ENCODE measurements around the gene GEN1.

Gene GEN1

DNA sequence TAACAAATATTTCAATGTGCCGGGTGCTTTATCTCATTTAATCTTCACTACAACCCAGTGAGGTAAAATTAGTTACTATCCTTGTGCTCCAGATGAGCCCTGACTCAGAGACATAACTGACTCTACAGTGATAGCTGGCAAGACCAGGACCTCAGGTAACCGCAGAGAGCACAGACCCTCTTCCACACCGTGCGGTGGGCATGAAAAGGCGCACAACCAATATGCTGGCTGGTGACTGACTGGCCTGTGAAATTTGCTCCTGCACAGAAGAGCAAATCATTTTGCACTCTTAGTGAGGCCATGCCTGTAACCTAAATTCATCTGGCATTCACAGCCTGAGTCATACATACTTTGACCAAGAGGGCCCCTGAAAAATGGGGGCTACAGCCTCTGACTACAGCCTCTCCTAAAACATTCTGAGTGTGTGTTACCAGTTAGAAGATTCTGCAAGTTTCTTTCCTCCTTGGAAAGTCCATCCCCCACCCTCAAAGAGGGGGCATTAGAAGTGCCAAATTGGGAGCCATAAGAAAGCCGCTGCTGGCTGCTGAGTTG, 39.9 kb downstream of the GEN1 start:
- Histone ChIP-seq H3K9me2 (replicated peaks; ENCODE audit: control insufficient read depth, low read length) (no peaks in the 10 kb centered on the region), H3K36me3 (ENCODE audit: control insufficient read depth, low read length) (no peaks in the 10 kb centered on the region), H3K27ac (ENCODE audit: low read depth, low read length) (no peak overlapping the region), H3K4me2 (ENCODE audit: low read length) (no peak overlapping the region), H4K20me1 (ENCODE audit: control insufficient read depth, insufficient read depth, low read depth, low read length) (no peaks in the 10 kb centered on the region), H3K9me3 (ENCODE audit: control insufficient read depth, insufficient read depth, low read length) (no peaks in the 10 kb centered on the region), H3K4me1 (ENCODE audit: control insufficient read depth, low read length) (no peaks in the 10 kb centered on the region), H3F3A (ENCODE audit: control insufficient read depth, insufficient read depth) (no peaks in the 10 kb centered on the region), H3K79me2 (ENCODE audit: control insufficient read depth, low read length) (no peaks in the 10 kb centered on the region), H3K4me3 (ENCODE audit: low read length) (no peak overlapping the region), H3K27me3 (ENCODE audit: control insufficient read depth, low read length) (peaks cover 10% of the 10 kb centered on the region; the same call in 1 of the 2 replicates)
- TF ChIP-seq, protein P1, sequence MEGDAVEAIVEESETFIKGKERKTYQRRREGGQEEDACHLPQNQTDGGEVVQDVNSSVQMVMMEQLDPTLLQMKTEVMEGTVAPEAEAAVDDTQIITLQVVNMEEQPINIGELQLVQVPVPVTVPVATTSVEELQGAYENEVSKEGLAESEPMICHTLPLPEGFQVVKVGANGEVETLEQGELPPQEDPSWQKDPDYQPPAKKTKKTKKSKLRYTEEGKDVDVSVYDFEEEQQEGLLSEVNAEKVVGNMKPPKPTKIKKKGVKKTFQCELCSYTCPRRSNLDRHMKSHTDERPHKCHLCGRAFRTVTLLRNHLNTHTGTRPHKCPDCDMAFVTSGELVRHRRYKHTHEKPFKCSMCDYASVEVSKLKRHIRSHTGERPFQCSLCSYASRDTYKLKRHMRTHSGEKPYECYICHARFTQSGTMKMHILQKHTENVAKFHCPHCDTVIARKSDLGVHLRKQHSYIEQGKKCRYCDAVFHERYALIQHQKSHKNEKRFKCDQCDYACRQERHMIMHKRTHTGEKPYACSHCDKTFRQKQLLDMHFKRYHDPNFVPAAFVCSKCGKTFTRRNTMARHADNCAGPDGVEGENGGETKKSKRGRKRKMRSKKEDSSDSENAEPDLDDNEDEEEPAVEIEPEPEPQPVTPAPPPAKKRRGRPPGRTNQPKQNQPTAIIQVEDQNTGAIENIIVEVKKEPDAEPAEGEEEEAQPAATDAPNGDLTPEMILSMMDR (IDR thresholded peaks at IDR 0.05; ENCODE audit: low read depth, low read length, poor library complexity, severe bottlenecking), result no peak
- no peak for TF ChIP-seq EZH2phosphoT487 (IDR thresholded peaks at IDR 0.05; ENCODE audit: borderline replicate concordance, low read length)

DNA sequence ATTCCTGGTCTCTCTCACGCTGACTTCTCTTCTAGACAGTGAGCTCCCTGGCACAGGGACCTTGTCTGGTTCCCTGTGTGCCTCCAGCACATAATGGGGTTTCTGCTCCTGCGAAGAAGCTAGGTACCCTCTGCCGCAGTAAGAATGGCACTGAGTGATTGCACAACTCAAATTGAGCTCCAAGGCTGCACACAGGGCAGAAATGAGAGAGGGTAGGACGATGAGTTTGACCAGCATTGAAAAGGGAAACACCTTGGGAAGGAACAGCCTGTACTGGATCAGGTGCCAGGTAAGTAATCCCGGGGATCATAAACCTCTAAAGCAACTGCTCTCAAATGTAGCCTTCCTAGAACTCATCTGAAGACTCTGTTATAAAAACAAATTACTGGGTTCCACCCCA, 41.4 kb downstream of the GEN1 start:
- TF ChIP-seq, protein P1 (IDR thresholded peaks at IDR 0.05; ENCODE audit: low read depth, low read length, poor library complexity, severe bottlenecking), result no peak
- no peak for TF ChIP-seq EZH2phosphoT487 (IDR thresholded peaks at IDR 0.05; ENCODE audit: borderline replicate concordance, low read length)
- H3K4me3 ChIP-seq (ENCODE audit: low read length), result no peak overlapping the region
- no peaks in the 10 kb centered on the region for H3K36me3 ChIP-seq (ENCODE audit: control insufficient read depth, low read length)
- H3K27me3 ChIP-seq (ENCODE audit: control insufficient read depth, low read length), result peaks cover 10% of the 10 kb centered on the region; the same call in 1 of the 2 replicates
- no peaks in the 10 kb centered on the region for H3K9me3 ChIP-seq (ENCODE audit: control insufficient read depth, insufficient read depth, low read length)
- no peak overlapping the region for H3K27ac ChIP-seq (ENCODE audit: low read depth, low read length)
- no peaks in the 10 kb centered on the region for H3K79me2 ChIP-seq (ENCODE audit: control insufficient read depth, low read length)
- H4K20me1 ChIP-seq (ENCODE audit: control insufficient read depth, insufficient read depth, low read depth, low read length), result no peaks in the 10 kb centered on the region
- H3K4me2 ChIP-seq (ENCODE audit: low read length), result no peak overlapping the region
- no peaks in the 10 kb centered on the region for H3F3A ChIP-seq (ENCODE audit: control insufficient read depth, insufficient read depth)
- no peaks in the 10 kb centered on the region for H3K9me2 ChIP-seq (replicated peaks; ENCODE audit: control insufficient read depth, low read length)
- no peaks in the 10 kb centered on the region for H3K4me1 ChIP-seq (ENCODE audit: control insufficient read depth, low read length)

DNA sequence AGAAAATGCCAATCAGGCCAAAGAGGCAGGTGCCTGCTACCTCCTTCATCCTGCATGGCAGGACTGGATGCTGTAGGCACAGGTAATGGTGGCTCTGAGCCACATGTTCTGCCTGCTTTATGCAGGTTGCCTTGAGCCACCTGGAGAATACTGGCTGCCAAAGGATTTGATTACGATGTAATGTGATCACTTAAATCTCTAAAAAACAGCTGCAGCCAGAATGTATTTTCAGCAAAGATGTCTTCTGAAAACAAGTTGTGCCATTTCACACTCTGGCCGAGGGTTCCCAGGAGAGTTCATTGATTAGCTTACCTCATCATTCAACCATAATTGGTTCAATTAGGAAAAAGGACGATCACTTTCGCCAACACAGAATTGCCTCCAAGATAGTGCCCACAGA, 44.4 kb downstream of the GEN1 start:
- no peaks in the 10 kb centered on the region for H3K79me2 ChIP-seq (ENCODE audit: control insufficient read depth, low read length)
- no peak for TF ChIP-seq EZH2phosphoT487 (IDR thresholded peaks at IDR 0.05; ENCODE audit: borderline replicate concordance, low read length)
- TF ChIP-seq, protein P1 (IDR thresholded peaks at IDR 0.05; ENCODE audit: low read depth, low read length, poor library complexity, severe bottlenecking), result no peak
- H3K4me1 ChIP-seq (ENCODE audit: control insufficient read depth, low read length), result peaks cover 3% of the 10 kb centered on the region
- no peaks in the 10 kb centered on the region for H3F3A ChIP-seq (ENCODE audit: control insufficient read depth, insufficient read depth)
- H3K27me3 ChIP-seq (ENCODE audit: control insufficient read depth, low read length), result peaks cover 2% of the 10 kb centered on the region; the same call in 1 of the 2 replicates
- H3K4me3 ChIP-seq (ENCODE audit: low read length), result no peak overlapping the region
- no peaks in the 10 kb centered on the region for H3K9me2 ChIP-seq (replicated peaks; ENCODE audit: control insufficient read depth, low read length)
- no peaks in the 10 kb centered on the region for H3K36me3 ChIP-seq (ENCODE audit: control insufficient read depth, low read length)
- H3K9me3 ChIP-seq (ENCODE audit: control insufficient read depth, insufficient read depth, low read length), result no peaks in the 10 kb centered on the region
- H3K4me2 ChIP-seq (ENCODE audit: low read length), result no peak overlapping the region
- H3K27ac ChIP-seq (ENCODE audit: low read depth, low read length), result no peak overlapping the region
- no peaks in the 10 kb centered on the region for H4K20me1 ChIP-seq (ENCODE audit: control insufficient read depth, insufficient read depth, low read depth, low read length)

Data from DOHH2 (cell line).